ENCODE results near the gene EHD4.

EHD4 gene

DNA sequence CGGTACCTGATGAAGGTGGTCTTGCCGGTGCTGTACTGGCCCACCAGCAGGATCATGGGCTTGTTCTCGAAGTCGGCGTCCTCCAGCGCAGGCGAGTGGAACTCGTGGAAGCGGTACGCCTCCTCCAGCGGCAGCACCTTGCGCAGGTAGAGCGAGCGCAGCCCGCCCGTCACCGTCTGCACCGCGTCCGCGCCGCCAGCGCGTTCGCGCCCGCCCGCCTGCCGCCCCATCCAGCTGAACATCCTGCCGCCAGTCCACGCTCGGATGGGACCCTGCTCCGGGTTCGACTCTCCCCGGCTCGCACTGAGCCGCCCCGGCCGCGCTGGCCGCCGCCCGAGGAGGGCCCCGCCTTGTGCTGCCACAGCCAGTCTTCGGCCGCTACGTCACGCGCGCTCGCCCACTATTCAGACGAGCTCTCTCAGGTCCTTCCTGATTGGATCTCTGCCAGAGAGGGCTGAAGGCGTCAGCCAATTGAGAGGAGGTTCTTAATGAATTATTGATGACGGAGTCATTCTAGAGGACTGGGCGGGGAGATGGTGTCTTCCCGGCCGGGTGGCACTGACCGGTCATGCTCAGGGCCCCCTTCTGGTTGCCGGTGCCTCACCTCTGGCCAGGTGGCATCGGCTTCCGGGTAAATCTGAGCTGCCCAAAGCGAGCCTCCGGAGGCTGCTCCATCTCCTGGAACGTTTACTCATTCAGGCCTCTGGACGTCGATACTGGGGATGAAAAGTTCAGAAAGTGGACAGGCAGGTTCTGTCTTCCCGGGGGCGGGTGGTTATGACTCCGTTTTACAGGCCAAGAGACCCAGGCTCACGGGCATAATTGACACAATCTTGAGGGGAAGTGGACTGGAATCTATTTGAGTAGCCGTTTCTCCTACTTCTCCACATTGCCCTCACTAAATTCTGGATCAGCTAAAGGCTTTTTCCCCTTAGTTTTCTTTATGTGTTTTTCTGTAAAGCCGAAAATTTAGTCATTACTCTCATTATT is at the start of gene EHD4:
EHD4 (minus strand) TSS at position 305 of the 990 bp plus-strand sequence; CDS start at position 242, 63 bp downstream.
- no peaks in the 10 kb centered on the region for H4K20me1 ChIP-seq (ENCODE audit: insufficient read depth, low read length)
- peak within 1 kb of the TSS; percentile 95 for H3K4me3 ChIP-seq (ENCODE audit: low read length)
- peak within 1 kb of the TSS; percentile 97 for H2AFZ ChIP-seq (ENCODE audit: low read length)
- peaks cover 40% of the 10 kb centered on the region for H3K79me2 ChIP-seq (ENCODE audit: low read length)
- peak; percentile 51 for TF ChIP-seq CTCF (IDR thresholded peaks at IDR 0.05; ENCODE audit: low read length)
- no peak for TF ChIP-seq EZH2phosphoT487 (IDR thresholded peaks at IDR 0.05; ENCODE audit: low read length)
- TF ChIP-seq EZH2 (optimal IDR thresholded peaks at IDR 0.05; ENCODE audit: low read depth, low read length), result no peak
- peaks cover 15% of the 10 kb centered on the region for H3F3A ChIP-seq (ENCODE audit: insufficient read depth, low read length)
- peaks cover 23% of the 10 kb centered on the region for H3K4me1 ChIP-seq (ENCODE audit: low read length)
- peak within 1 kb of the TSS; percentile 87 for H3K4me2 ChIP-seq (ENCODE audit: low read depth, low read length)
- no peaks in the 10 kb centered on the region for H3K9me3 ChIP-seq (replicated peaks; ENCODE audit: insufficient read depth, low read length)
- peak; percentile 99 for DNase-seq
- no peaks in the 10 kb centered on the region for H3K27me3 ChIP-seq (replicated peaks; ENCODE audit: insufficient read depth, low read length)
- H3K36me3 ChIP-seq (replicated peaks; ENCODE audit: insufficient read depth, low read length), result no peaks in the 10 kb centered on the region
- peak within 1 kb of the TSS; percentile 94 for H3K27ac ChIP-seq (ENCODE audit: low read length)
- no peaks in the 10 kb centered on the region for H3K9me2 ChIP-seq (replicated peaks; ENCODE audit: insufficient read depth, low read length)
- H3K9ac ChIP-seq (ENCODE audit: low read length), result peak within 1 kb of the TSS; percentile 96

DNA sequence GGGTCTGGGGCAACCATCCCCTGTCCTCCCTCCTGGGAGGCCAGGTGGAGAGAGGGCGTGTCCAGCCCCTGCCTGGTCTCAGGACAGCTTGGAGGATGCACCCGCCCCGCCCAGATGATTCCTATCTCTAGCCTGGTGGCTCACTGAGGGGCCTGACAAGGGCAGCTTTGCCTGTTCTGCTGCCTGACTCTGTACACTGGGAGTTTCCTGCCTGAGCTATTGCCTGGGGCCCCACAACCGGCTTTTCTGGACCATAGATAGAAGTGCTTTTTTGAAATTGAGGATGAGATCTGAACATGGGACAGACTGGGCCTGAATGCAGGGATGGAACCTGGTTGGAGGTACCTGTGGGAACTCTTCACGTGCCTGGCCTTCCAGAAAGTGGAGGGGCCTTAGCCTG is 49.2 kb upstream of the EHD4 start:
- Histone ChIP-seq H3K9ac (ENCODE audit: low read length) (no peak overlapping the region), H3K9me2 (replicated peaks; ENCODE audit: insufficient read depth, low read length) (no peaks in the 10 kb centered on the region)
- DNase-seq, result no peak

GRCh38 chr15:42020713-42021273 is 48.4 kb upstream of the EHD4 start, which contains the start of gene PLA2G4E:
PLA2G4E (minus strand) TSS chr15:42021042; CDS start chr15:42021030, 12 bp downstream.
- Histone ChIP-seq H3F3A (ENCODE audit: insufficient read depth, low read length) (no peaks in the 10 kb centered on the region), H3K27me3 (replicated peaks; ENCODE audit: insufficient read depth, low read length) (no peaks in the 10 kb centered on the region), H3K4me2 (ENCODE audit: low read depth, low read length) (no peak within 1 kb of the TSS), H2AFZ (ENCODE audit: low read length) (no peak within 1 kb of the TSS), H3K27ac (ENCODE audit: low read length) (no peak within 1 kb of the TSS), H3K9me3 (replicated peaks; ENCODE audit: insufficient read depth, low read length) (no peaks in the 10 kb centered on the region), H3K4me3 (ENCODE audit: low read length) (no peak within 1 kb of the TSS), H3K9ac (ENCODE audit: low read length) (no peak within 1 kb of the TSS), H3K79me2 (ENCODE audit: low read length) (no peaks in the 10 kb centered on the region), H3K9me2 (replicated peaks; ENCODE audit: insufficient read depth, low read length) (no peaks in the 10 kb centered on the region), H3K36me3 (replicated peaks; ENCODE audit: insufficient read depth, low read length) (no peaks in the 10 kb centered on the region), H3K4me1 (ENCODE audit: low read length) (no peaks in the 10 kb centered on the region), H4K20me1 (ENCODE audit: insufficient read depth, low read length) (no peaks in the 10 kb centered on the region)
- TF ChIP-seq EZH2 (optimal IDR thresholded peaks at IDR 0.05; ENCODE audit: low read depth, low read length), result no peak
- no peak for TF ChIP-seq EZH2phosphoT487 (IDR thresholded peaks at IDR 0.05; ENCODE audit: low read length)
- no peak for TF ChIP-seq CTCF (IDR thresholded peaks at IDR 0.05; ENCODE audit: low read length)
- no peak for DNase-seq

More for the DNA sequence above, 49.2 kb upstream of the EHD4 start:
- Histone ChIP-seq H3K79me2 (ENCODE audit: low read length) (no peaks in the 10 kb centered on the region), H3F3A (ENCODE audit: insufficient read depth, low read length) (no peaks in the 10 kb centered on the region), H3K4me3 (ENCODE audit: low read length) (no peak overlapping the region), H3K4me1 (ENCODE audit: low read length) (no peaks in the 10 kb centered on the region), H4K20me1 (ENCODE audit: insufficient read depth, low read length) (no peaks in the 10 kb centered on the region), H3K27me3 (replicated peaks; ENCODE audit: insufficient read depth, low read length) (no peaks in the 10 kb centered on the region), H3K27ac (ENCODE audit: low read length) (no peak overlapping the region), H2AFZ (ENCODE audit: low read length) (no peak overlapping the region), H3K9me3 (replicated peaks; ENCODE audit: insufficient read depth, low read length) (no peaks in the 10 kb centered on the region), H3K4me2 (ENCODE audit: low read depth, low read length) (no peak overlapping the region), H3K36me3 (replicated peaks; ENCODE audit: insufficient read depth, low read length) (no peaks in the 10 kb centered on the region)
- TF ChIP-seq EZH2phosphoT487 (IDR thresholded peaks at IDR 0.05; ENCODE audit: low read length), result no peak
- no peak for TF ChIP-seq CTCF (IDR thresholded peaks at IDR 0.05; ENCODE audit: low read length)
- no peak for TF ChIP-seq EZH2 (optimal IDR thresholded peaks at IDR 0.05; ENCODE audit: low read depth, low read length)

Measured in MM.1S (cell line).